Endodermal cell (in vitro differentiated cells): ENCODE measurements around the gene TNFAIP8L1. TPM values are rescaled to one million over a fixed set of nuclear protein-coding genes. Genes with fewer than 3 reads are reported as not detected.

Experiments used
- DNase-seq: peaks from one replicate; pipeline ENCODE4 v3.0.0-alpha.2; 2017
- H3K27ac ChIP-seq: 2 replicates; pipeline ENCODE4 v1.5.1; 2013; ENCODE audit warnings: mild to moderate bottlenecking, low read depth, low read length, moderate library complexity
- H3K27me3 ChIP-seq: 2 replicates; pipeline ENCODE4 v1.6.1; 2013; ENCODE audit warnings: mild to moderate bottlenecking, low read length, moderate library complexity; ENCODE audit not compliant: insufficient read depth, control insufficient read depth, poor library complexity, severe bottlenecking
- H3K36me3 ChIP-seq: 2 replicates; pipeline ENCODE4 v1.7.0; 2013; ENCODE audit warnings: mild to moderate bottlenecking, low read length, moderate library complexity; ENCODE audit not compliant: control insufficient read depth, insufficient read depth
- H3K4me1 ChIP-seq: one replicate; pipeline ENCODE4 v1.7.0; 2013; ENCODE audit warnings: low read length; ENCODE audit not compliant: control insufficient read depth, insufficient read depth
- H3K4me3 ChIP-seq: 2 replicates; pipeline ENCODE4 v1.5.1; 2013; ENCODE audit warnings: mild to moderate bottlenecking, low read length, moderate library complexity
- H3K9ac ChIP-seq: 2 replicates; pipeline ENCODE4 v1.6.1; 2013; ENCODE audit warnings: mild to moderate bottlenecking, low read length, moderate library complexity; ENCODE audit not compliant: poor library complexity, severe bottlenecking; ENCODE audit errors: extremely low read depth
- H3K9me3 ChIP-seq: 2 replicates; pipeline ENCODE4 v1.6.1; 2013; ENCODE audit warnings: mild to moderate bottlenecking, low read length, moderate library complexity; ENCODE audit not compliant: control insufficient read depth
- H3K27ac Mint-ChIP-seq: 2 replicates; pipeline ENCODE4 v1.8.0; 2020; ENCODE audit warnings: mixed read lengths
- H3K27me3 Mint-ChIP-seq: 2 replicates; pipeline ENCODE4 v1.8.0; 2021; ENCODE audit warnings: mild to moderate bottlenecking, mixed read lengths; ENCODE audit not compliant: insufficient read depth
- H3K36me3 Mint-ChIP-seq: 2 replicates; pipeline ENCODE4 v1.8.0; 2020; ENCODE audit warnings: low read depth, mixed read lengths
- H3K4me1 Mint-ChIP-seq: 2 replicates; pipeline ENCODE4 v1.8.0; 2020; ENCODE audit warnings: mixed read lengths
- H3K4me3 Mint-ChIP-seq: 2 replicates; pipeline ENCODE4 v1.8.0; 2020; ENCODE audit warnings: mild to moderate bottlenecking, moderate library complexity, mixed read lengths
- H3K9me3 Mint-ChIP-seq: 2 replicates; pipeline ENCODE4 v1.8.0; 2020; ENCODE audit warnings: mild to moderate bottlenecking, mixed read lengths
- whole genome bisulfite sequencing, 2 experiments: methylation state at CpG; one replicate each; pipeline versions ENCODE4 v1.1.5 to v1.1.7; 2013; ENCODE audit warnings: missing lambda C conversion rate in 2 of 2, mixed read lengths in 1 of 2; ENCODE audit not compliant: insufficient coverage in 1 of 2, insufficient read length in 1 of 2; 5-methylcytosine and 5-hydroxymethylcytosine counted together
- total RNA-seq, 2 donors: library from RNA; stranded (reverse); fragmentation: NEBNext Ultra II Directional in 1 of 2; extraction: Animal tissue kit (Norgen Biotek cat#: 25700) in 1 of 2; gene quantifications; 2 replicates in 1 of 2; 3 replicates in 1 of 2; pipeline ENCODE4 v1.2.1, GENCODE V29; 2021
- TF ChIP-seq, protein P1 (sequence below): fragments of 200-600 bp; sonication (generic); conservative IDR thresholded peaks from 2 replicates; pipeline ENCODE4 v1.5.0; 2021; ENCODE audit warnings: antibody characterized with exemption, mild to moderate bottlenecking

Gene TNFAIP8L1
- total RNA-seq, 2 donors from 2014 or later = 18.1 to 25.5 TPM

DNA sequence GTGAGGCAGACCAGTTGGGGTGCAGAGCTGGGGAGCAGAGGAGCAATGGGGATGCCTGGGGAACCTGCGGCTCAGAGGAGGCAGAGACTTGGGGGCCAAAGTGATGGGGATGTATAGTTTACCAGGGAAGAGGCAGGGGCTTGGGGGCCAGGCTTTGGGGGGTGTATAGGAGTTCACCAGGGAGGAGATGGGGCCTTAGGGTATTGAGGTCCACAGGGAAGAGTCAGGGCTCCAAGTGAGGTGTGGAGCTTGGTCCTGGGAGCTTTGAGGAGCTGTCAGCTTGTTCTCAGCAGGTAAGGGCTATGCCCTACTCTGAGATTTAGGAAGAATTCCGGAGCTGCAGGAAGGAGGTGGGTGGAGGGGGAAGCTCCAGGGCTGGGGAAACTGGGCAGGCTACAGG lies 10.8 kb downstream of the TNFAIP8L1 start:
- Histone ChIP-seq H3K9me3 (no peaks in the 10 kb centered on the region), H3K4me1 (no peaks in the 10 kb centered on the region), H3K4me3 (no peak overlapping the region), H3K27ac (no peak overlapping the region), H3K36me3 (peaks cover 15% of the 10 kb centered on the region), H3K27me3 (no peaks in the 10 kb centered on the region), H3K9ac (no peak overlapping the region)
- Mint-ChIP-seq H3K4me1 (no peaks in the 10 kb centered on the region), H3K36me3 (peaks cover 33% of the 10 kb centered on the region), H3K27ac (no peak overlapping the region), H3K9me3 (no peaks in the 10 kb centered on the region), H3K4me3 (no peak overlapping the region), H3K27me3 (no peaks in the 10 kb centered on the region)
- TF ChIP-seq, protein P1, sequence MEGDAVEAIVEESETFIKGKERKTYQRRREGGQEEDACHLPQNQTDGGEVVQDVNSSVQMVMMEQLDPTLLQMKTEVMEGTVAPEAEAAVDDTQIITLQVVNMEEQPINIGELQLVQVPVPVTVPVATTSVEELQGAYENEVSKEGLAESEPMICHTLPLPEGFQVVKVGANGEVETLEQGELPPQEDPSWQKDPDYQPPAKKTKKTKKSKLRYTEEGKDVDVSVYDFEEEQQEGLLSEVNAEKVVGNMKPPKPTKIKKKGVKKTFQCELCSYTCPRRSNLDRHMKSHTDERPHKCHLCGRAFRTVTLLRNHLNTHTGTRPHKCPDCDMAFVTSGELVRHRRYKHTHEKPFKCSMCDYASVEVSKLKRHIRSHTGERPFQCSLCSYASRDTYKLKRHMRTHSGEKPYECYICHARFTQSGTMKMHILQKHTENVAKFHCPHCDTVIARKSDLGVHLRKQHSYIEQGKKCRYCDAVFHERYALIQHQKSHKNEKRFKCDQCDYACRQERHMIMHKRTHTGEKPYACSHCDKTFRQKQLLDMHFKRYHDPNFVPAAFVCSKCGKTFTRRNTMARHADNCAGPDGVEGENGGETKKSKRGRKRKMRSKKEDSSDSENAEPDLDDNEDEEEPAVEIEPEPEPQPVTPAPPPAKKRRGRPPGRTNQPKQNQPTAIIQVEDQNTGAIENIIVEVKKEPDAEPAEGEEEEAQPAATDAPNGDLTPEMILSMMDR = no peak
- no peak for DNase-seq
- WGBS, 2 experiments = 91% methylated on average over 2 of the region's 2 CpGs; no CpG with 5 or more reads in 1 of the 2 experiments

DNA sequence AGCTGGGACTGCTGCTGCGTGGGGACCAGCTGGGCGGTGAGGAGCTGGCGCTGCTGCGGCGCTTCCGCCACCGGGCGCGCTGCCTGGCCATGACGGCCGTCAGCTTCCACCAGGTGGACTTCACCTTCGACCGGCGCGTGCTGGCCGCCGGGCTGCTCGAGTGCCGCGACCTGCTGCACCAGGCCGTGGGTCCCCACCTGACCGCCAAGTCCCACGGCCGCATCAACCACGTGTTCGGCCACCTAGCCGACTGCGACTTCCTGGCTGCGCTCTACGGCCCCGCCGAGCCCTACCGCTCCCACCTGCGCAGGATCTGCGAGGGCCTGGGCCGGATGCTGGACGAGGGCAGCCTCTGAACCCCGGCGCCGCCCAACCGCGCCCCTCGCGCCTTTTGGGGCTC lies 12.8 kb downstream of the TNFAIP8L1 start:
- WGBS, 2 experiments = 95 to 98% methylated on average over 36 to 44 of the region's 44 CpGs
- no peaks in the 10 kb centered on the region for H3K4me1 ChIP-seq
- H3K27ac Mint-ChIP-seq = no peak overlapping the region
- no peaks in the 10 kb centered on the region for H3K4me1 Mint-ChIP-seq
- H3K9me3 Mint-ChIP-seq = no peaks in the 10 kb centered on the region
- H3K4me3 ChIP-seq = no peak overlapping the region
- DNase-seq = no peak
- peaks cover 17% of the 10 kb centered on the region for H3K36me3 ChIP-seq
- H3K36me3 Mint-ChIP-seq = peaks cover 26% of the 10 kb centered on the region
- no peak overlapping the region for H3K4me3 Mint-ChIP-seq
- H3K27me3 Mint-ChIP-seq = no peaks in the 10 kb centered on the region
- no peak overlapping the region for H3K9ac ChIP-seq
- H3K27ac ChIP-seq = no peak overlapping the region
- TF ChIP-seq, protein P1 = no peak
- no peaks in the 10 kb centered on the region for H3K27me3 ChIP-seq
- H3K9me3 ChIP-seq = no peaks in the 10 kb centered on the region

DNA sequence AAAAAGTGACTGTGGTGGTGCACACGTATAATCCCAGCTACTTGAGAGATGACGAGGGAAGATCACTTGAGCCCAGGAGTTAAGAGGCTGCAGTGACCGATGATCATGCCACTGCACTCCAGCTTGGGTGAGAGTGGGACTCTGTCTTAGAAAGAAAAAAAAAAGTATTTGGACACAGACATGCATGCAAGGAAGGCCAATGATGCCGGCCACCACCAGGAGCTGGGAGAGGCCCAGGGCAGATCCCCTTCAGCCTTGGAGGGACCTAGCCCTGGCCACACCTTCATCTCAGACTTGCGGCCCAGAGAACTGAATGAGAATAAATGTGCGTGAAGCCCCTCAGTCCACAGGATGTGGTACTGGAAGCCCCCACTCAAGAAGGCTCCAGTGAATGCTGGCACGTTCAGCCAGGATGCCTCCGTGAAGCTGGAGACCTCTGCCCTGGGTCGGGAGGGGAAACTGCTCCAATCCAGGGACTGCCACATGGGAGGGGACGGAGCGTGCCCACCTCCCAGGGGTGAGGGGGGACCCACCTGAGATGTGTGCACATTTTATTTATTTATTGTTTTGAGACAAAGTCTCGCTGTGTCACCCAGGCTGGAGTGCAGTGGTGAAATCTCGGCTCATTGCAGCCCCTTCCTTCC lies 14.6 kb downstream of the TNFAIP8L1 start:
- Histone ChIP-seq H3K36me3 (peaks cover 31% of the 10 kb centered on the region), H3K4me1 (no peaks in the 10 kb centered on the region), H3K27me3 (no peaks in the 10 kb centered on the region), H3K4me3 (no peak overlapping the region), H3K27ac (no peak overlapping the region), H3K9me3 (no peaks in the 10 kb centered on the region), H3K9ac (no peak overlapping the region)
- no peak for DNase-seq
- H3K9me3 Mint-ChIP-seq = no peaks in the 10 kb centered on the region
- H3K4me1 Mint-ChIP-seq = no peaks in the 10 kb centered on the region
- no peak overlapping the region for H3K27ac Mint-ChIP-seq
- no peak overlapping the region for H3K4me3 Mint-ChIP-seq
- peaks cover 32% of the 10 kb centered on the region for H3K36me3 Mint-ChIP-seq
- TF ChIP-seq, protein P1 = peak; percentile 21
- WGBS, 2 experiments = 91 to 93% methylated on average over 11 to 13 of the region's 13 CpGs
- no peaks in the 10 kb centered on the region for H3K27me3 Mint-ChIP-seq
